Smooth muscle cell (in vitro differentiated cells): ENCODE measurements around the gene ROR1. TPM values are rescaled to one million over a fixed set of nuclear protein-coding genes. Genes with fewer than 3 reads are reported as not detected.

Experiments used
- DNase-seq: peaks from one replicate; lab custom pipeline; 2025; ENCODE audit not compliant: unreplicated experiment; lab: John Stamatoyannopoulos, UW
- H2AFZ ChIP-seq: fragments of 200-600 bp; sonication (generic); 2 replicates; pipeline ENCODE4 v1.6.0; 2016; ENCODE audit warnings: antibody characterized with exemption, low read depth, mild to moderate bottlenecking
- H3F3A ChIP-seq: fragments of 200-600 bp; sonication (generic); 2 replicates; pipeline ENCODE4 v1.6.0; 2017; ENCODE audit warnings: antibody characterized with exemption, low read depth
- H3K27ac ChIP-seq: fragments of 200-600 bp; sonication (generic); 2 replicates; pipeline ENCODE4 v1.5.1; 2016; ENCODE audit warnings: low read depth, mild to moderate bottlenecking
- H3K27me3 ChIP-seq: fragments of 200-600 bp; sonication (generic); 2 replicates; pipeline ENCODE4 v1.6.1; 2016; ENCODE audit warnings: low read depth, mild to moderate bottlenecking
- H3K36me3 ChIP-seq: fragments of 200-600 bp; sonication (generic); 2 replicates; pipeline ENCODE4 v1.5.1; 2016; ENCODE audit warnings: low read depth
- H3K4me1 ChIP-seq: fragments of 200-600 bp; sonication (generic); 2 replicates; pipeline ENCODE4 v1.5.1; 2016; ENCODE audit warnings: low read depth
- H3K4me2 ChIP-seq: fragments of 200-600 bp; sonication (generic); 2 replicates; pipeline ENCODE4 v1.6.0; 2016; ENCODE audit warnings: mild to moderate bottlenecking
- H3K4me3 ChIP-seq: fragments of 200-600 bp; sonication (generic); 2 replicates; pipeline ENCODE4 v1.5.1; 2016; ENCODE audit warnings: mild to moderate bottlenecking
- H3K79me2 ChIP-seq: fragments of 200-600 bp; sonication (generic); 2 replicates; pipeline ENCODE4 v1.6.0; 2016; ENCODE audit warnings: low read depth, mild to moderate bottlenecking
- H3K9ac ChIP-seq: fragments of 200-600 bp; sonication (generic); 2 replicates; pipeline ENCODE4 v1.6.0; 2016; ENCODE audit warnings: low read depth
- H3K9me3 ChIP-seq: fragments of 200-600 bp; sonication (generic); replicated peaks from 2 replicates; pipeline ENCODE4 v1.5.1; 2016; ENCODE audit warnings: low read depth
- H4K20me1 ChIP-seq: fragments of 200-600 bp; sonication (generic); 2 replicates; pipeline ENCODE4 v1.6.0; 2016; ENCODE audit warnings: low read depth
- WGBS: methylation state at CpG from one replicate; pipeline ENCODE4 v1.1.7; 2016; ENCODE audit warnings: low lambda C conversion rate; 5-methylcytosine and 5-hydroxymethylcytosine counted together
- polyA plus RNA-seq: library from polyadenylated mRNA; unstranded; fragments of >200 nt; fragmentation: Nextera tagmentation; extraction: Ambion mirVana; gene quantifications from 2 replicates; pipeline ENCODE4 v1.2.1, GENCODE V29; 2016
- total RNA-seq: library from RNA; depleted of rRNA; stranded (reverse); fragments of >200 nt; gene quantifications from 2 replicates; pipeline ENCODE4 v1.2.3, GENCODE V29; 2014
- TF ChIP-seq, protein P1 (sequence below): fragments of 200-600 bp; sonication (generic); IDR thresholded peaks from 2 replicates; pipeline ENCODE4 v1.5.1; 2017; ENCODE audit warnings: borderline replicate concordance, mild to moderate bottlenecking, antibody characterized with exemption; ENCODE audit not compliant: insufficient read depth, poor library complexity, severe bottlenecking

ROR1 gene
- total and polyA plus RNA-seq, 2 experiments from 2014 or later = 3.3 to 7.2 TPM

DNA sequence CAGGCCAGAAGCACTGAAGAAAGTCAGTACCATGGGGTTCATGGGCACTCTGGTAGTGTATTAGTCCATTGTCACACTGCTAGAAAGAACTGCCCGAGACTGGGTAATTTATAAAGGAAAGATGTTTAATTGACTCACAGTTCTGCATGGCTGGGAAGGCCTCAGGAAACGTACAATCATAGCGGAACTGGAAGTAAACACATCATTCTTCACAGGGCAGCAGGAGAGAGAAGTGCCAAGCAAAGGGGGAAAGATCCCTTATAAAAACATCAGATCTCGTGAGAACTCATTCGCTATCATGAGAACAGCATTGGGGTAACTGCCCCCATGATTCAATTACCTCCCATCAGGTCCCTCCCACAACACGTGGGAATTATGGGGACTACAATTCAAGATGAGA lies 20.2 kb upstream of the ROR1 start:
- H3K4me3 ChIP-seq = no peak overlapping the region
- no peaks in the 10 kb centered on the region for H3K79me2 ChIP-seq
- no peaks in the 10 kb centered on the region for H3K4me1 ChIP-seq
- 72% methylated on average over 6 of the region's 6 CpGs for WGBS
- no peak overlapping the region for H2AFZ ChIP-seq
- TF ChIP-seq, protein P1, sequence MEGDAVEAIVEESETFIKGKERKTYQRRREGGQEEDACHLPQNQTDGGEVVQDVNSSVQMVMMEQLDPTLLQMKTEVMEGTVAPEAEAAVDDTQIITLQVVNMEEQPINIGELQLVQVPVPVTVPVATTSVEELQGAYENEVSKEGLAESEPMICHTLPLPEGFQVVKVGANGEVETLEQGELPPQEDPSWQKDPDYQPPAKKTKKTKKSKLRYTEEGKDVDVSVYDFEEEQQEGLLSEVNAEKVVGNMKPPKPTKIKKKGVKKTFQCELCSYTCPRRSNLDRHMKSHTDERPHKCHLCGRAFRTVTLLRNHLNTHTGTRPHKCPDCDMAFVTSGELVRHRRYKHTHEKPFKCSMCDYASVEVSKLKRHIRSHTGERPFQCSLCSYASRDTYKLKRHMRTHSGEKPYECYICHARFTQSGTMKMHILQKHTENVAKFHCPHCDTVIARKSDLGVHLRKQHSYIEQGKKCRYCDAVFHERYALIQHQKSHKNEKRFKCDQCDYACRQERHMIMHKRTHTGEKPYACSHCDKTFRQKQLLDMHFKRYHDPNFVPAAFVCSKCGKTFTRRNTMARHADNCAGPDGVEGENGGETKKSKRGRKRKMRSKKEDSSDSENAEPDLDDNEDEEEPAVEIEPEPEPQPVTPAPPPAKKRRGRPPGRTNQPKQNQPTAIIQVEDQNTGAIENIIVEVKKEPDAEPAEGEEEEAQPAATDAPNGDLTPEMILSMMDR = no peak
- no peak for DNase-seq
- no peaks in the 10 kb centered on the region for H3K9me3 ChIP-seq
- no peak overlapping the region for H3K9ac ChIP-seq
- no peak overlapping the region for H3K27ac ChIP-seq
- H4K20me1 ChIP-seq = no peaks in the 10 kb centered on the region
- H3K36me3 ChIP-seq = no peaks in the 10 kb centered on the region
- no peaks in the 10 kb centered on the region for H3K27me3 ChIP-seq
- H3K4me2 ChIP-seq = no peak overlapping the region
- H3F3A ChIP-seq = no peaks in the 10 kb centered on the region

DNA sequence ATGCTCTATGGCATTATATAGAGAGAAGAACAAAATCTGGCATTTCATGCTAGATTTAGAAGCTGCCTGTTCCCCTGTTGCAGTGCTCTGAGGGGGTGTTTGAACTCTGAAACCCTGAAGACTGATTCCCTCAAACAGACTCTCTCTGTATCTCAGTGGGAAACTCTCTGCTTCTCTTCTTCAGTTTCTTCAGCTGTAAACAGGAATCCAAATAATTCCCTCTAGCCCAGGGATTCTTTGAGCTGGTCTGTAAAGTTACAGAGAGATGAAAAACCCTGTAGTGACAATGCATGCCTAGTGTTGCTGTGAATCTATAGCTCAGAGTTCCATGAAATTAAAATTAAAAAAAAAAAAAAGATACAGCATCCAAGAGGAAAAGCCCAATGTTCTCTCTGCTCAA lies 17.0 kb upstream of the ROR1 start:
- H3F3A ChIP-seq = no peaks in the 10 kb centered on the region
- no peaks in the 10 kb centered on the region for H3K79me2 ChIP-seq
- no peaks in the 10 kb centered on the region for H3K36me3 ChIP-seq
- no peak overlapping the region for H3K27ac ChIP-seq
- H3K4me3 ChIP-seq = no peak overlapping the region
- peak overlapping the region; percentile 13 for H2AFZ ChIP-seq
- TF ChIP-seq, protein P1 = no peak
- no peak overlapping the region for H3K9ac ChIP-seq
- no peak for DNase-seq
- H3K4me2 ChIP-seq = no peak overlapping the region
- no peaks in the 10 kb centered on the region for H3K4me1 ChIP-seq
- H3K9me3 ChIP-seq = no peaks in the 10 kb centered on the region
- H3K27me3 ChIP-seq = no peaks in the 10 kb centered on the region
- no peaks in the 10 kb centered on the region for H4K20me1 ChIP-seq

DNA sequence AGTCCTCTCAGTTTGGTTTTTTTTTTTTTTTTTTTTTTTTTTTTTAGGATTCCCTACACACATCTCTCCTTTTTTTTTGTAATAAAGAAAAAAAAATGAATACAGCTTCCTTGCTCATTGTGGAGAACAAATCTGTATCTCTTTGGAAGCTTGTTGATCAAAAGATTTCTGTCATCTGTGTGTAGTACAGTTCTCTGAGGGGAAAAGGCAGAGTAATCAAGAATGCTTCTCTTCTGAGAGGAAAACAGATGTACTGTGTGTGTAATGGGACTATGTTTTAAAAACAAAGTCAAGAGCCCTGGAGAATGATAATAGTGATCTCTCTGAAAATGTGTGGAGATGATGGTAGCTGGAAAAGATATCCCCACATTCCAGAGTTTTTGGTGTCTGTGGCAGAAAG lies 16.5 kb upstream of the ROR1 start:
- Histone ChIP-seq H2AFZ (no peak overlapping the region), H3K27me3 (no peaks in the 10 kb centered on the region), H3K4me2 (no peak overlapping the region), H3K79me2 (no peaks in the 10 kb centered on the region), H3K9ac (no peak overlapping the region), H3K4me1 (no peaks in the 10 kb centered on the region), H4K20me1 (no peaks in the 10 kb centered on the region), H3F3A (no peaks in the 10 kb centered on the region), H3K36me3 (no peaks in the 10 kb centered on the region), H3K27ac (no peak overlapping the region), H3K9me3 (no peaks in the 10 kb centered on the region), H3K4me3 (no peak overlapping the region)
- DNase-seq = no peak
- TF ChIP-seq, protein P1 = no peak

DNA sequence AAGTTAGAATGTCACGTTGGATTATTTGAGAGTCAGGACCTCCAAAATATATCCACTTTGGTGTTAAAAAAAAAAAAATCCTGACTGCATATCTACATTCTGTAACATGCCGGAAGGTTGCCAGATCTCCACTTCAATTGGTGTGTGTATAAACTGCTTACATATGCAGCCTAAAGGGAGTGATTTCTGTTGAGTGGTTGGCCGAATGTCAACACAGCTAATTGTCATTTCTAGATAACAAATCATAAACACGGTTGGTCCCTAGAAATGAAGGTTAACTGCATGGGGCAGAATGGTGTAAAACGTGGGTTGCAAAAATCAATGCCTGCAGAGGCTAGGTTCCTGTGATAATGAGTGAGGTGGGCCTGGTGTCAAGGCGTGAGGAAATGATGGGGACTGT lies 15.0 kb upstream of the ROR1 start:
- no peak overlapping the region for H3K9ac ChIP-seq
- no peak for DNase-seq

More for the DNA sequence above, 15.0 kb upstream of the ROR1 start:
- no peaks in the 10 kb centered on the region for H3F3A ChIP-seq
- no peaks in the 10 kb centered on the region for H3K9me3 ChIP-seq
- TF ChIP-seq, protein P1 = no peak
- no peaks in the 10 kb centered on the region for H3K4me1 ChIP-seq
- H3K4me2 ChIP-seq = no peak overlapping the region
- no peaks in the 10 kb centered on the region for H3K27me3 ChIP-seq
- 79% methylated on average over 6 of the region's 6 CpGs for WGBS
- no peaks in the 10 kb centered on the region for H3K79me2 ChIP-seq
- H3K4me3 ChIP-seq = no peak overlapping the region
- H3K36me3 ChIP-seq = no peaks in the 10 kb centered on the region
- no peak overlapping the region for H2AFZ ChIP-seq
- no peaks in the 10 kb centered on the region for H4K20me1 ChIP-seq
- no peak overlapping the region for H3K27ac ChIP-seq
